GM18951 (cell line): Measurements from ENCODE around the gene ARID1B.

Experiments
- POLR2A ChIP-seq: IDR thresholded peaks from 4 replicates; pipeline ENCODE4 v1.6.1; 2011; ENCODE audit warnings: mild to moderate bottlenecking; ENCODE audit not compliant: insufficient read length, insufficient read depth; ENCODE audit errors: extremely low read depth
- in situ Hi-C: fragments of 300-500 bp; cut with MboI; formaldehyde crosslinking; loops from one replicate; pipeline ENCODE4 v1.12.0; 2022; ENCODE audit warnings: low sequenced_read_pairs, mixed read lengths, inconsistent platforms; ENCODE audit not compliant: unreplicated experiment

ARID1B gene

GRCh38 chr6:156897907-156898531 lies 120.8 kb downstream of the ARID1B start:
- in situ Hi-C loops: no loop called here
- TF ChIP-seq POLR2A: no peak

GRCh38 chr6:156899071-156899470 lies 121.9 kb downstream of the ARID1B start:
- in situ Hi-C loops: no loop called here
- no peak for TF ChIP-seq POLR2A

GRCh38 chr6:156899532-156900135 lies 122.5 kb downstream of the ARID1B start:
- in situ Hi-C loops: no loop called here
- TF ChIP-seq POLR2A: no peak

GRCh38 chr6:156900292-156900691 lies 123.1 kb downstream of the ARID1B start:
- in situ Hi-C loops: no loop called here
- TF ChIP-seq POLR2A: no peak

- no peak for TF ChIP-seq POLR2A
- in situ Hi-C loops: no loop called here
Observed at GRCh38 chr6:156901309-156902019, 124.3 kb downstream of the ARID1B start.

GRCh38 chr6:156902782-156903181 lies 125.6 kb downstream of the ARID1B start:
- TF ChIP-seq POLR2A: no peak
- in situ Hi-C loops: no loop called here

GRCh38 chr6:156904176-156904967 lies 127.2 kb downstream of the ARID1B start:
- in situ Hi-C loops: no loop called here
- TF ChIP-seq POLR2A: no peak

GRCh38 chr6:156905801-156906200 lies 128.6 kb downstream of the ARID1B start:
- in situ Hi-C loops: no loop called here
- no peak for TF ChIP-seq POLR2A

- in situ Hi-C loops: no loop called here
- no peak for TF ChIP-seq POLR2A
Observed at GRCh38 chr6:156906451-156906850, 129.3 kb downstream of the ARID1B start.

- TF ChIP-seq POLR2A: no peak
- in situ Hi-C loops: no loop called here
Observed at GRCh38 chr6:156909212-156910010, 132.2 kb downstream of the ARID1B start.

- in situ Hi-C loops: no loop called here
- no peak for TF ChIP-seq POLR2A
Observed at GRCh38 chr6:156910011-156910334, 132.8 kb downstream of the ARID1B start.

- in situ Hi-C loops: no loop called here
- no peak for TF ChIP-seq POLR2A
Observed at GRCh38 chr6:156910938-156911337, 133.8 kb downstream of the ARID1B start.

GRCh38 chr6:156911581-156911980 lies 134.4 kb downstream of the ARID1B start:
- in situ Hi-C loops: no loop called here

More at GRCh38 chr6:156911581-156911980, 134.4 kb downstream of the ARID1B start:
- no peak for TF ChIP-seq POLR2A
